Fibroblast of lung (primary cell): Measurements from ENCODE around the gene NARF. TPM values are rescaled to one million over a fixed set of nuclear protein-coding genes. Genes with fewer than 3 reads are reported as not detected.

Source experiments
- DNase-seq, 2 donors: peaks; one replicate each; pipeline versions ENCODE4 v3.0.0 to v3.0.0-alpha.2; 2010; ENCODE audit warnings: low read depth in 2 of 2
- H2AFZ ChIP-seq: 2 replicates; pipeline ENCODE4 v1.5.1; 2012; ENCODE audit warnings: low read length, control low read depth, inconsistent platforms
- H3K27ac ChIP-seq: 2 replicates; pipeline ENCODE4 v1.5.1; 2011; ENCODE audit warnings: low read length, control low read depth; ENCODE audit not compliant: insufficient read depth
- H3K27me3 ChIP-seq: 2 replicates; pipeline ENCODE4 v1.5.1; 2011; ENCODE audit warnings: mild to moderate bottlenecking, low read length; ENCODE audit not compliant: control insufficient read depth, insufficient read depth
- H3K36me3 ChIP-seq: 2 replicates; pipeline ENCODE4 v1.5.1; 2011; ENCODE audit warnings: low read length; ENCODE audit not compliant: control insufficient read depth, insufficient read depth
- H3K4me1 ChIP-seq: 2 replicates; pipeline ENCODE4 v1.5.1; 2011; ENCODE audit warnings: low read length; ENCODE audit not compliant: control insufficient read depth, insufficient read depth; ENCODE audit errors: extremely low read depth
- H3K4me2 ChIP-seq: 2 replicates; pipeline ENCODE4 v1.5.1; 2011; ENCODE audit warnings: low read length, control low read depth; ENCODE audit not compliant: insufficient read depth; ENCODE audit errors: extremely low read depth
- H3K4me3 ChIP-seq, 4 experiments: fragments of 200-600 bp in 1 of 4; sonication (generic) in 1 of 4; replicated peaks in 1 of 4; 2 replicates each; pipeline ENCODE4 v1.5.1; 2011 to 2016; ENCODE audit warnings: low read length in 4 of 4, low read depth in 3 of 4, mild to moderate bottlenecking in 3 of 4, control low read depth in 2 of 4, inconsistent platforms in 1 of 4, mixed read lengths in 1 of 4; ENCODE audit not compliant: insufficient read depth in 1 of 4; ENCODE audit errors: control extremely low read depth in 1 of 4
- H3K79me2 ChIP-seq: 2 replicates; pipeline ENCODE4 v1.5.1; 2012; ENCODE audit warnings: mild to moderate bottlenecking, low read length, inconsistent platforms; ENCODE audit not compliant: control insufficient read depth, insufficient read depth
- H3K9ac ChIP-seq: 2 replicates; pipeline ENCODE4 v1.5.1; 2011; ENCODE audit warnings: mild to moderate bottlenecking, low read length, control low read depth; ENCODE audit not compliant: insufficient read depth
- H3K9me3 ChIP-seq: 2 replicates; pipeline ENCODE4 v1.5.1; 2012; ENCODE audit warnings: low read depth, low read length; ENCODE audit not compliant: control insufficient read depth, insufficient read depth
- H4K20me1 ChIP-seq: 2 replicates; pipeline ENCODE4 v1.5.1; 2011; ENCODE audit warnings: low read length; ENCODE audit not compliant: control insufficient read depth, insufficient read depth; ENCODE audit errors: extremely low read depth
- EZH2 ChIP-seq: IDR thresholded peaks from 2 replicates; pipeline ENCODE4 v1.5.1; 2012; ENCODE audit warnings: low read length, control low read depth, mild to moderate bottlenecking; ENCODE audit errors: missing control alignments
- polyA plus RNA-seq, 2 donors: library from polyadenylated mRNA; depleted of rRNA in 1 of 2; stranded (reverse) in 1 of 2; unstranded in 1 of 2; fragments of >200 nt; gene quantifications; 2 replicates each; pipeline ENCODE4 v1.2.1, GENCODE V29; 2011 to 2012; ENCODE audit warnings: missing spikeins in 1 of 2
- total RNA-seq: library from RNA; depleted of rRNA; stranded (reverse); fragments of >200 nt; gene quantifications from 2 replicates; pipeline ENCODE4 v1.2.1, GENCODE V29; 2014
- TF ChIP-seq, protein P1 (sequence below), 2 donors: IDR thresholded peaks in 1 of 2; conservative IDR thresholded peaks in 1 of 2; 1 replicate in 1 of 2; 2 replicates in 1 of 2; pipeline ENCODE4 v1.5.1; 2011 to 2012; ENCODE audit warnings: low read length in 2 of 2, control low read depth in 1 of 2, inconsistent platforms in 1 of 2, low read depth in 1 of 2, mild to moderate bottlenecking in 1 of 2

Gene NARF
- total and polyA plus RNA-seq, 2 donors (not counting 1 experiment from before 2014, with no cell fraction given) = 22.0 to 38.7 TPM

GRCh38 chr17:82433560-82434215 lies 24.9 kb upstream of the NARF start:
- H2AFZ ChIP-seq = no peak overlapping the region
- no peak for DNase-seq
- H3K9me3 ChIP-seq = no peaks in the 10 kb centered on the region
- H3K79me2 ChIP-seq = no peaks in the 10 kb centered on the region
- H3K27me3 ChIP-seq = no peaks in the 10 kb centered on the region
- no peak overlapping the region for H3K4me2 ChIP-seq
- no peak overlapping the region for H3K27ac ChIP-seq
- no peaks in the 10 kb centered on the region for H3K4me1 ChIP-seq
- TF ChIP-seq, protein P1, sequence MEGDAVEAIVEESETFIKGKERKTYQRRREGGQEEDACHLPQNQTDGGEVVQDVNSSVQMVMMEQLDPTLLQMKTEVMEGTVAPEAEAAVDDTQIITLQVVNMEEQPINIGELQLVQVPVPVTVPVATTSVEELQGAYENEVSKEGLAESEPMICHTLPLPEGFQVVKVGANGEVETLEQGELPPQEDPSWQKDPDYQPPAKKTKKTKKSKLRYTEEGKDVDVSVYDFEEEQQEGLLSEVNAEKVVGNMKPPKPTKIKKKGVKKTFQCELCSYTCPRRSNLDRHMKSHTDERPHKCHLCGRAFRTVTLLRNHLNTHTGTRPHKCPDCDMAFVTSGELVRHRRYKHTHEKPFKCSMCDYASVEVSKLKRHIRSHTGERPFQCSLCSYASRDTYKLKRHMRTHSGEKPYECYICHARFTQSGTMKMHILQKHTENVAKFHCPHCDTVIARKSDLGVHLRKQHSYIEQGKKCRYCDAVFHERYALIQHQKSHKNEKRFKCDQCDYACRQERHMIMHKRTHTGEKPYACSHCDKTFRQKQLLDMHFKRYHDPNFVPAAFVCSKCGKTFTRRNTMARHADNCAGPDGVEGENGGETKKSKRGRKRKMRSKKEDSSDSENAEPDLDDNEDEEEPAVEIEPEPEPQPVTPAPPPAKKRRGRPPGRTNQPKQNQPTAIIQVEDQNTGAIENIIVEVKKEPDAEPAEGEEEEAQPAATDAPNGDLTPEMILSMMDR (conservative IDR thresholded peaks at IDR 0.05 in 1 of 2, IDR thresholded peaks at IDR 0.05 in 1 of 2; ENCODE audit: low read depth in 1 of 2, low read length in 2 of 2) = no peak
- TF ChIP-seq EZH2 = no peak
- H4K20me1 ChIP-seq = no peaks in the 10 kb centered on the region
- no peaks in the 10 kb centered on the region for H3K36me3 ChIP-seq
- H3K9ac ChIP-seq = no peak overlapping the region
- H3K4me3 ChIP-seq = no peak overlapping the region

GRCh38 chr17:82434216-82434565 lies 24.4 kb upstream of the NARF start:
- no peaks in the 10 kb centered on the region for H3K27me3 ChIP-seq
- no peaks in the 10 kb centered on the region for H3K4me1 ChIP-seq
- no peak overlapping the region for H2AFZ ChIP-seq
- no peak overlapping the region for H3K9ac ChIP-seq
- TF ChIP-seq, protein P1 (conservative IDR thresholded peaks at IDR 0.05 in 1 of 2, IDR thresholded peaks at IDR 0.05 in 1 of 2; ENCODE audit: low read depth in 1 of 2, low read length in 2 of 2) = no peak
- TF ChIP-seq EZH2 = no peak
- no peak overlapping the region for H3K27ac ChIP-seq
- H3K36me3 ChIP-seq = no peaks in the 10 kb centered on the region
- no peak for DNase-seq
- H3K79me2 ChIP-seq = no peaks in the 10 kb centered on the region
- no peaks in the 10 kb centered on the region for H4K20me1 ChIP-seq
- no peaks in the 10 kb centered on the region for H3K9me3 ChIP-seq
- H3K4me2 ChIP-seq = no peak overlapping the region
- no peak overlapping the region for H3K4me3 ChIP-seq

DNA sequence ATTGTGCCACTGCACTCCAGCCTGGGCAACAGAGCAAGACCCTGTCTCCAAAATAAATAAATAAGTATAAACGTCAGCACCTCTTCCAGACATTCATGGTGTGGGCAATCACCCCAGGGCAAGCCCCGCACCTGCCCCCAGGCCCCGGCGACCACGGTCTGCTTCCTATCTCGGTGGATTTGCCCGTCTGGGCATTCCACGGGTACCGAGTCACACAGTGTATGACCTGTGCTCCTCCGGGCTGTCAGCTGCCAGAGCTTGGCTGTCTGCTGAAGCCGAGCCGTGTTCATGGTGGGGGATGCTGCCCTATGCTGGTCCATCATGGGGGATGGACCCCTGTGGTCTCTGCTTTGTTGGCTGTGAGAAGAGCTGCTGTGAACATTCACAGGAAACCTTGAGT lies 23.4 kb upstream of the NARF start:
- H3K36me3 ChIP-seq = no peaks in the 10 kb centered on the region
- no peaks in the 10 kb centered on the region for H4K20me1 ChIP-seq
- H3K9ac ChIP-seq = no peak overlapping the region
- peak in 1 of 2 donors; percentile 32 for DNase-seq
- no peaks in the 10 kb centered on the region for H3K27me3 ChIP-seq
- no peak overlapping the region for H3K4me2 ChIP-seq
- H3K4me1 ChIP-seq = no peaks in the 10 kb centered on the region
- no peak overlapping the region for H3K4me3 ChIP-seq
- no peaks in the 10 kb centered on the region for H3K79me2 ChIP-seq
- TF ChIP-seq EZH2 = no peak
- TF ChIP-seq, protein P1 (conservative IDR thresholded peaks at IDR 0.05 in 1 of 2, IDR thresholded peaks at IDR 0.05 in 1 of 2; ENCODE audit: low read depth in 1 of 2, low read length in 2 of 2) = no peak
- H3K27ac ChIP-seq = no peak overlapping the region
- no peaks in the 10 kb centered on the region for H3K9me3 ChIP-seq
- H2AFZ ChIP-seq = no peak overlapping the region
